ENCODE measurements around the gene TEX264.
"Not testable (repeated sequence)": the region's sequence is repeated elsewhere in the genome, so short reads cannot be mapped to it uniquely, and the experiment has no call there.

The TEX264 gene

GRCh38 chr3:51718547-51719409, 47.7 kb downstream of the TEX264 start:
- DNase-seq, result peak; percentile 44

GRCh38 chr3:51719410-51720025, 48.5 kb downstream of the TEX264 start:
- no peak for DNase-seq

GRCh38 chr3:51720292-51721061, 49.4 kb downstream of the TEX264 start:
- no peak for DNase-seq

GRCh38 chr3:51721062-51721745, 50.2 kb downstream of the TEX264 start:
- DNase-seq, result no peak

GRCh38 chr3:51722362-51722761, 51.3 kb downstream of the TEX264 start:
- DNase-seq, result no peak

DNA sequence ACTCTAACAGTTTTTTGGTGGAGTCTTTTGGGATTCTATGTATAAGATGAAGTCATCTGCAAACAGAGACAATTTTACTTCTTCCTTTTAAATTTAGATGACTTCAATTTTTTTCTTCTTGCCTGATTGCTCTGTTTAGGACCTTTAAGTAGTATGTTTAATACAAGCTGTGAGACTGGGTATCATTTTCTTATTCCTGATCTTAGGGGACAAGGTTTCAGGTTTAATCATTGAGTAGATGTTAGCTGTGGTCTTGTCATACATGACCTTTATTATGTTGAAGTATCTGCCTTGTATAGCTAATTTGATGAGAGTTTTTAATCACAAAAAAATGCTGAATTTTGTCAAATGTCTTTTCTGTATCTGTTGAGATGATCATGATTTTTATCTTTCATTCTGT, 56.4 kb downstream of the TEX264 start:
- DNase-seq, result no peak

GRCh38 chr3:51729042-51729633, 58.1 kb downstream of the TEX264 start:
- DNase-seq, result no peak

DNA sequence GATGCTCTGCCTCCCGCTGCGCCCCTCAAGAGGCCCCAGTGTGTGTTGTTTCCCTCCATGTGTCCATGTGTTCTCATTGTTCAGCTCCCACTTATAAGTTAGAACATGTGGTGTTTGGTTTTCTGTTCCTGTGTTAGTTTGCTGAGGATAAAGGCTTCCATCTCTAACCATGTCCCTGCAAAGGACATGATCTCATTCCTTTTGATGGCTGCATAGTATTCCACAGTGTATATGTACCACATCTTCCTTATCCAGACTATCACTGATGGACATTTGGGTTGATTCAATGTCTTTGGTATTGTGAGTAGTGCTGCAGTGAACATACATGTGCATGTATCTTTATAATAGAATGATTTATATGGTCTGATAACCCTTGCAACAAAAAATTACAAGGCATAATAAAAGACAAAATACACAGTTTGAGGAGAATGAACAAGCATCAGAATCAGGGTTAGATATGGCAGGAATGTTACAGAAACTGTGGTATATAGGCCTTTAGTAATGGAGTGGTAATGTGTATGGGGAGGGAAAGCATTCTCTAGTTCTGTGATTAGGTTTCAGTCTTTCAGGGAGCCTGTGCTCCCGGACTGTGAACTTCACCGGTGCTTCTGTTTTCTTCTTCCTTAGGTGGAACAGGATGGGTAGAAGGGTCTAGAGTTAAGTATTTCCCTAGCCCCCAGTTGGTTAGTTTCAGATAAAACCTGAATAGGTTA, 63.0 kb downstream of the TEX264 start:
- DNase-seq, result no peak

DNA sequence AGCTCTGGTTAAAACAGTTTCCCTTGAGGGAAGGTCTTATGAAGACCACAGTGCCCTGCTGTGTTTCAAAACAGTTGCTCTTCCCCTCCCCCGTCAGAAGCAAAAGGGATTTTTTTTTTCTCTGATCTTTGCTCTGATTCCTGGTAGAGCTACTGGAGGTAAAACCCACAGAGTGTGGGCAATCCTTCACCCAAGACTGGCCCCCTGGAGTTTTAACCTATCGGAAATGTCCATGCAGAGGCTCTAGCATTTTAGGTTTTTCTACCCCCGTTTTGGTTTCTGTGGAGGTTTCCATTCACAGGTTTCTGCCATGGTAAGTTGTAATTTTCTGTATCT, 63.5 kb downstream of the TEX264 start:
- DNase-seq, result no peak

- no peak for DNase-seq
These were observed 64.0 kb downstream of the TEX264 start for GRCh38 chr3:51735039-51735438.

DNA sequence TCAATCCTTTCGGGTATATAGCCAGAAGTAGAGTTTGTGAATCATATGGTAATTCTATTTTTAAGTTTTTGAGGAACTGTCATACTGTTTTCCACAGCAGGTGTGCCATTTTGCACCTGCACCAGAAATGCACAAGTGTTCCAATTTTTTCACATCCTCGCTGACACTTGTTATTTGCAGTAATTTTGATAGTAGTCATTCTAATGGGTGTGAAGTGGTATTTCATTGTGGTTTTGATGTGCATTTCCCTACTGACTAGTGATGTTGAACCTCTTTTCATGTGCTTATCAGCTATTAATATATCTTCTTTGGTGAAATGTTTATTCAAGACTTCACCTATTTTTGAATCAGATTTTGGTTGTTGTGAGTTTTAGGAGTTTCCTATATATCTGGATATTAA, 64.9 kb downstream of the TEX264 start:
- no peak for DNase-seq

- no peak for DNase-seq
These were observed 68.1 kb downstream of the TEX264 start for GRCh38 chr3:51739110-51739509.

DNA sequence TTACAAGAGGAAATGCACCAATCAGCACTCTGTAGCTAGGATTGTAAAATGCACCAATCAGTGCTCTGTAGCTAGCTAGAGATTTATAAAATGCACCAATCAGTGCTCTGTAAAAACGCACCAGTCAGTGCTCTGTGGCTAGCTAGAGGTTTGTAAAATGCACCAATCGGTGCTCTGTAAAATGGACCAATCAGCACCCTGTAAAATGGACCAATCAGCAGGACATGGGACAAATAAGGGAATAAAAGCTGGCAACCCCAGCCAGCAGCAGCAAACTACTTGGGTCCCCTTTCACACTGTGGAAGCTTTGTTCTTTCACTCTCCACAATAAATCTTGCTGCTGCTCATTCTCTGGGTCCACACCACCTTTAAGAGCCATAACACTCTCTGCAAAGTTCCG, 71.3 kb downstream of the TEX264 start:
- not testable (repeated sequence) for DNase-seq

- not testable (repeated sequence) for DNase-seq
These were observed 71.9 kb downstream of the TEX264 start for GRCh38 chr3:51742978-51743377.

GRCh38 chr3:51747840-51748239, 76.8 kb downstream of the TEX264 start:
- no peak for DNase-seq

GRCh38 chr3:51748327-51748726, 77.3 kb downstream of the TEX264 start:
- no peak for DNase-seq

DNA sequence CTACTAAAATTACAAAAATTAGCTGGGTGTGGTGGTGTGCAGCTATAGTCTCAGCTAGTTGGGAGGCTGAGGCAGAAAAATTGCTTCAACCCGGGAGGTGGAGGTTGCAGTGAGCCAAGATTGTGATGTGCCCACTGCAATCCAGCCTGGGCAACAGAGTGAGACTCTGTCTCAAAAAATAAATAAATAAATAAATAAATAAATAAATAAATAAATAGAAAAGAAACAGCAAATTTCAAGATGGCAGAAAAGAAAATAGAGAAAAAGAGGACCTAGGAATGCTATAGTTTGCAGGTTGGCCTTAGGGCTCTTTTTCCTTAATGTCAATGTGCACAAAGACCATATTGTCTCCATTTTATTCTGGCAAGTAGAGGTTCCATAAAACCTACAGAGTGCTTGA, 79.8 kb downstream of the TEX264 start:
- no peak for DNase-seq

GRCh38 chr3:51751287-51751686, 80.2 kb downstream of the TEX264 start:
- DNase-seq, result no peak
